ENCODE measurements around the gene ZNF354C. TPM values are rescaled to one million over a fixed set of nuclear protein-coding genes. Genes with fewer than 3 reads are reported as not detected.

ZNF354C gene
- total and polyA plus RNA-seq, 2 of the 8 experiments (the other 6 are each of a cell fraction or from before 2014, with no cell fraction given): 0.85 to 2.3 TPM

GRCh38 chr5:179111267-179112207 is 51.4 kb downstream of the ZNF354C start:
- Histone ChIP-seq H2BK5ac (ENCODE audit: low read depth, low read length) (no peak overlapping the region), H3K79me1 (ENCODE audit: low read depth, low read length) (no peaks in the 10 kb centered on the region), H4K20me1 (replicated peaks in 1 of 2; ENCODE audit: control insufficient read depth in 1 of 2, insufficient read depth in 2 of 2, low read length in 2 of 2) (no peaks in the 10 kb centered on the region), H3K4ac (replicated peaks; ENCODE audit: insufficient read length, low read depth, low read length) (no peak overlapping the region), H4K91ac (replicated peaks; ENCODE audit: insufficient read length, low read length) (no peak overlapping the region), H3K27ac (ENCODE audit: low read depth, low read length) (no peak overlapping the region), H3K4me2 (ENCODE audit: insufficient read depth in 1 of 2, low read depth in 2 of 2, low read length in 2 of 2) (no peak overlapping the region), H3K27me3 (replicated peaks in 1 of 4; ENCODE audit: control insufficient read depth in 3 of 4, extremely low read depth in 1 of 4, insufficient read depth in 3 of 4, low read length in 3 of 4) (no peaks in the 10 kb centered on the region), H3K4me3 (ENCODE audit: extremely low read depth in 1 of 4, insufficient read depth in 2 of 4, low read depth in 3 of 4, low read length in 4 of 4) (no peak overlapping the region), H3K79me2 (ENCODE audit: control insufficient read depth in 1 of 2, insufficient read depth in 2 of 2, low read length in 2 of 2) (no peaks in the 10 kb centered on the region), H2BK12ac (ENCODE audit: low read depth, low read length) (no peak overlapping the region), H3K36me3 (ENCODE audit: control insufficient read depth in 2 of 4, insufficient read depth in 4 of 4, low read length in 3 of 4) (no peaks in the 10 kb centered on the region), H3K4me1 (replicated peaks in 1 of 4; ENCODE audit: control insufficient read depth in 3 of 4, insufficient read depth in 4 of 4, low read length in 3 of 4) (no peaks in the 10 kb centered on the region), H4K8ac (ENCODE audit: extremely low read depth, insufficient read depth, low read length) (no peak overlapping the region), H2BK15ac (ENCODE audit: low read length) (no peak overlapping the region), H3K23me2 (ENCODE audit: low read depth, low read length) (no peaks in the 10 kb centered on the region; the same call in 1 of the 2 replicates), H3K9me3 (ENCODE audit: insufficient read depth in 2 of 2, low read depth in 1 of 2, low read length in 1 of 2) (peaks cover 51 to 70% of the 10 kb centered on the region in 2 experiments), H4K5ac (ENCODE audit: insufficient read length, low read depth, low read length) (no peak overlapping the region), H2AFZ (ENCODE audit: low read length) (no peak overlapping the region), H3K14ac (ENCODE audit: insufficient read length) (no peak overlapping the region), H2BK20ac (ENCODE audit: low read length) (no peak overlapping the region), H2BK120ac (replicated peaks; ENCODE audit: low read depth, low read length) (no peak overlapping the region), H2AK5ac (ENCODE audit: low read depth, low read length) (no peak overlapping the region), H3K9ac (replicated peaks in 1 of 4; ENCODE audit: extremely low read depth in 1 of 4, low read depth in 3 of 4, low read length in 3 of 4) (no peak overlapping the region), H3K23ac (ENCODE audit: insufficient read length) (no peak overlapping the region), H3K18ac (ENCODE audit: extremely low read depth, low read length) (no peak overlapping the region), H3K56ac (replicated peaks; ENCODE audit: insufficient read length, low read depth, low read length) (no peak overlapping the region)
- WGBS, 2 experiments (ENCODE audit: extremely low coverage in 1 of 2, insufficient coverage in 1 of 2, insufficient read length in 1 of 2, insufficient replicate concordance in 2 of 2, low coverage in 1 of 2, low lambda C conversion rate in 2 of 2, missing lambda C conversion rate in 1 of 2): 84% methylated on average over 21 of the region's 21 CpGs; no CpG with 5 or more reads in 1 of the 2 experiments
- ChIA-PET CTCF (ENCODE audit: partially characterized antibody) (no interaction called here), POLR2A (ENCODE audit: partially characterized antibody) (no interaction called here)
- no peak for FAIRE-seq
- DNase-seq (ENCODE audit: low read depth in 1 of 2, low spot score in 2 of 2): no peak
- no peak for TF ChIP-seq CHD1 (IDR thresholded peaks at IDR 0.05; ENCODE audit: low read depth, low read length)
